NB4 (cell line): ENCODE measurements around the gene SLC6A18.

Experiments
- CTCF ChIP-seq: IDR thresholded peaks from one replicate; pipeline ENCODE4 v1.5.1; 2012; ENCODE audit warnings: low read depth, low read length
- MAX ChIP-seq: IDR thresholded peaks from 2 replicates; pipeline ENCODE4 v1.6.1; 2011; ENCODE audit warnings: low read depth, low read length
- MYC ChIP-seq: IDR thresholded peaks from 2 replicates; pipeline ENCODE4 v1.6.1; 2011; ENCODE audit warnings: low read depth, low read length
- POLR2A ChIP-seq: IDR thresholded peaks from 2 replicates; pipeline ENCODE4 v1.6.1; 2011; ENCODE audit warnings: mild to moderate bottlenecking; ENCODE audit not compliant: insufficient read length; ENCODE audit errors: extremely low read depth

GRCh38 chr5:1264211-1264610 is 39.0 kb downstream of the SLC6A18 start:
- TF ChIP-seq CTCF (no peak), POLR2A (no peak), MAX (no peak), MYC (no peak)
